H1 (cell line): ENCODE data around the gene PLD5. TPM values are rescaled to one million over a fixed set of nuclear protein-coding genes. Genes with fewer than 3 reads are reported as not detected.
A peak's percentile ranks its signal among the peaks of the same experiment; 100 is the strongest.

Experiments used
- CTCF ChIA-PET: fragments of 300-600 bp; sonication (Branson Sonifier 250); formaldehyde crosslinking; loops from one replicate; lab custom pipeline; 2021; ENCODE audit not compliant: partially characterized antibody; lab: Charles Lee
- POLR2A ChIA-PET: fragments of 300-600 bp; sonication (Branson Sonifier 250); formaldehyde crosslinking; loops from one replicate; lab custom pipeline; 2021; ENCODE audit warnings: inconsistent platforms; ENCODE audit not compliant: partially characterized antibody; lab: Charles Lee
- DNase-seq, 2 experiments: peaks; one replicate each; pipeline versions ENCODE4 v3.0.0 to v3.0.0-alpha.2; 2010 to 2022; ENCODE audit warnings: low spot score in 2 of 2, low read depth in 1 of 2, mixed read lengths in 1 of 2
- FAIRE-seq: peaks from 2 replicates; lab custom pipeline; 2011; peaks lifted over from hg19 to GRCh38; lab: Jason Lieb, UNC
- H2AFZ ChIP-seq: 2 replicates; pipeline ENCODE4 v1.8.1; 2012; ENCODE audit warnings: low read length, inconsistent platforms
- H2AK5ac ChIP-seq: 2 replicates; pipeline ENCODE4 v1.6.1; 2013; ENCODE audit warnings: low read depth, low read length
- H2BK120ac ChIP-seq: replicated peaks from 2 replicates; pipeline ENCODE3; 2013; ENCODE audit warnings: low read depth, low read length, inconsistent platforms
- H2BK12ac ChIP-seq: 2 replicates; pipeline ENCODE4 v1.6.1; 2013; ENCODE audit warnings: low read depth, low read length
- H2BK15ac ChIP-seq: 2 replicates; pipeline ENCODE4 v1.6.1; 2013; ENCODE audit warnings: low read length
- H2BK20ac ChIP-seq: 2 replicates; pipeline ENCODE4 v1.6.1; 2013; ENCODE audit warnings: low read length
- H2BK5ac ChIP-seq: 2 replicates; pipeline ENCODE4 v1.6.1; 2013; ENCODE audit warnings: low read depth, low read length
- H3K14ac ChIP-seq: 2 replicates; pipeline ENCODE4 v1.6.1; 2013; ENCODE audit warnings: inconsistent platforms; ENCODE audit not compliant: insufficient read length
- H3K18ac ChIP-seq: 2 replicates; pipeline ENCODE4 v1.6.1; 2013; ENCODE audit warnings: low read length; ENCODE audit errors: extremely low read depth
- H3K23ac ChIP-seq: 2 replicates; pipeline ENCODE4 v1.6.1; 2013; ENCODE audit warnings: inconsistent platforms; ENCODE audit not compliant: insufficient read length
- H3K23me2 ChIP-seq: 2 replicates; pipeline ENCODE4 v1.6.1; 2013; ENCODE audit warnings: low read depth, low read length
- H3K27ac ChIP-seq: 2 replicates; pipeline ENCODE4 v1.6.1; 2011; ENCODE audit warnings: low read depth, low read length, inconsistent platforms
- H3K27me3 ChIP-seq, 4 experiments: replicated peaks in 1 of 4; 1 replicate in 1 of 4; 2 replicates in 3 of 4; pipeline versions ENCODE4 v1.6.1 to v1.8.1; 2011 to 2013; ENCODE audit warnings: low read length in 3 of 4, mild to moderate bottlenecking in 3 of 4, inconsistent platforms in 2 of 4, mixed read lengths in 2 of 4, moderate library complexity in 1 of 4; ENCODE audit not compliant: control insufficient read depth in 3 of 4, insufficient read depth in 3 of 4; ENCODE audit errors: extremely low read depth in 1 of 4
- H3K36me3 ChIP-seq, 4 experiments: 2 replicates each; pipeline versions ENCODE4 v1.6.1 to v1.8.1; 2011 to 2013; ENCODE audit warnings: mild to moderate bottlenecking in 4 of 4, low read length in 3 of 4, moderate library complexity in 2 of 4, control low read depth in 1 of 4, inconsistent platforms in 1 of 4; ENCODE audit not compliant: insufficient read depth in 4 of 4, control insufficient read depth in 2 of 4
- H3K4ac ChIP-seq: replicated peaks from 2 replicates; pipeline ENCODE3; 2013; ENCODE audit warnings: low read length, low read depth, mixed read lengths, inconsistent platforms; ENCODE audit not compliant: insufficient read length
- H3K4me1 ChIP-seq, 4 experiments: replicated peaks in 1 of 4; 1 replicate in 1 of 4; 2 replicates in 3 of 4; pipeline versions ENCODE4 v1.6.1 to v1.8.1; 2011 to 2013; ENCODE audit warnings: low read length in 3 of 4, inconsistent platforms in 2 of 4, mixed read lengths in 1 of 4; ENCODE audit not compliant: insufficient read depth in 4 of 4, control insufficient read depth in 3 of 4
- H3K4me2 ChIP-seq, 2 experiments: 2 replicates each; pipeline versions ENCODE4 v1.6.1 to v1.8.1; 2011 to 2013; ENCODE audit warnings: low read depth in 2 of 2, low read length in 2 of 2, control low read depth in 1 of 2, inconsistent platforms in 1 of 2, mild to moderate bottlenecking in 1 of 2; ENCODE audit not compliant: insufficient read depth in 1 of 2
- H3K4me3 ChIP-seq, 4 experiments: fragments of 200-600, 300-600 bp in 1 of 4; sonication (generic), shearing (Covaris generic), sonication (Bioruptor Twin) in 1 of 4; 2 replicates each; pipeline versions ENCODE4 v1.5.1 to v1.8.1; 2011 to 2016; ENCODE audit warnings: low read length in 4 of 4, low read depth in 3 of 4, control low read depth in 2 of 4, inconsistent platforms in 2 of 4, mild to moderate bottlenecking in 2 of 4, mixed read lengths in 1 of 4, moderate library complexity in 1 of 4; ENCODE audit not compliant: insufficient read depth in 2 of 4; ENCODE audit errors: extremely low read depth in 1 of 4
- H3K56ac ChIP-seq: replicated peaks from 2 replicates; pipeline ENCODE3; 2013; ENCODE audit warnings: low read depth, mild to moderate bottlenecking, mixed read lengths, low read length, inconsistent platforms; ENCODE audit not compliant: insufficient read length
- H3K79me1 ChIP-seq: 2 replicates; pipeline ENCODE4 v1.6.1; 2013; ENCODE audit warnings: low read depth, low read length, control low read depth
- H3K79me2 ChIP-seq, 2 experiments: 2 replicates each; pipeline versions ENCODE4 v1.6.1 to v1.8.1; 2012 to 2013; ENCODE audit warnings: low read length in 2 of 2, mild to moderate bottlenecking in 2 of 2, inconsistent platforms in 1 of 2; ENCODE audit not compliant: insufficient read depth in 2 of 2, control insufficient read depth in 1 of 2
- H3K9ac ChIP-seq, 4 experiments: replicated peaks in 1 of 4; 1 replicate in 1 of 4; 2 replicates in 3 of 4; pipeline versions ENCODE4 v1.6.1 to v1.8.1; 2011 to 2013; ENCODE audit warnings: low read depth in 3 of 4, low read length in 3 of 4, control low read depth in 2 of 4, mild to moderate bottlenecking in 2 of 4, moderate library complexity in 2 of 4, inconsistent platforms in 1 of 4; ENCODE audit errors: extremely low read depth in 1 of 4
- H3K9me3 ChIP-seq, 2 experiments: 2 replicates each; pipeline versions ENCODE4 v1.6.1 to v1.8.1; 2012 to 2013; ENCODE audit warnings: mild to moderate bottlenecking in 2 of 2, moderate library complexity in 2 of 2, control low read depth in 1 of 2, inconsistent platforms in 1 of 2, low read depth in 1 of 2, low read length in 1 of 2, mixed read lengths in 1 of 2; ENCODE audit not compliant: insufficient read depth in 2 of 2
- H4K20me1 ChIP-seq, 2 experiments: replicated peaks in 1 of 2; 2 replicates each; pipeline versions ENCODE3 to v1.8.1; 2011 to 2013; ENCODE audit warnings: inconsistent platforms in 2 of 2, low read length in 2 of 2, mild to moderate bottlenecking in 1 of 2; ENCODE audit not compliant: insufficient read depth in 2 of 2, control insufficient read depth in 1 of 2
- H4K5ac ChIP-seq: 2 replicates; pipeline ENCODE4 v1.6.1; 2013; ENCODE audit warnings: low read length, low read depth, mixed read lengths, inconsistent platforms; ENCODE audit not compliant: insufficient read length
- H4K8ac ChIP-seq: 2 replicates; pipeline ENCODE4 v1.8.0; 2013; ENCODE audit warnings: mild to moderate bottlenecking, moderate library complexity, low read length, inconsistent platforms; ENCODE audit not compliant: insufficient read depth; ENCODE audit errors: extremely low read depth
- H4K91ac ChIP-seq: replicated peaks from 2 replicates; pipeline ENCODE3; 2013; ENCODE audit warnings: low read length, mixed read lengths, inconsistent platforms; ENCODE audit not compliant: insufficient read length
- CHD1 ChIP-seq: IDR thresholded peaks from 2 replicates; pipeline ENCODE4 v1.6.1; 2012; ENCODE audit warnings: low read depth, low read length, improper control_type of control experiment
- CREB1 ChIP-seq: IDR thresholded peaks from 2 replicates; pipeline ENCODE4 v1.6.1; 2012; ENCODE audit warnings: inconsistent platforms
- EP300 ChIP-seq, 2 experiments: IDR thresholded peaks; 1 replicate in 1 of 2; 2 replicates in 1 of 2; pipeline ENCODE4 v1.6.1; 2011 to 2012; ENCODE audit warnings: low read depth in 2 of 2, low read length in 2 of 2, mild to moderate bottlenecking in 2 of 2, borderline replicate concordance in 1 of 2, inconsistent platforms in 1 of 2, moderate library complexity in 1 of 2
- MAFK ChIP-seq: IDR thresholded peaks from 2 replicates; pipeline ENCODE4 v1.6.1; 2012; ENCODE audit warnings: low read depth, mild to moderate bottlenecking, improper control_type of control experiment, low read length
- NANOG ChIP-seq: IDR thresholded peaks from 2 replicates; pipeline ENCODE4 v1.6.1; 2011; ENCODE audit warnings: low read length, low read depth, mild to moderate bottlenecking, inconsistent platforms; ENCODE audit not compliant: insufficient read depth, poor library complexity, severe bottlenecking
- RXRA ChIP-seq: IDR thresholded peaks from 2 replicates; pipeline ENCODE4 v1.6.1; 2011; ENCODE audit warnings: low read depth, mild to moderate bottlenecking, low read length, moderate library complexity; ENCODE audit not compliant: insufficient read depth
- SP2 ChIP-seq: IDR thresholded peaks from 2 replicates; pipeline ENCODE4 v1.6.1; 2012; ENCODE audit warnings: mild to moderate bottlenecking, low read length, inconsistent platforms
- WGBS, 2 experiments: shearing (Covaris generic) in 1 of 2; methylation state at CpG; one replicate each; pipeline versions ENCODE4 v1.1.6 to v1.1.7; 2013 to 2015; ENCODE audit warnings: low lambda C conversion rate in 2 of 2, mixed read lengths in 2 of 2, inconsistent platforms in 1 of 2, low coverage in 1 of 2, missing lambda C conversion rate in 1 of 2; ENCODE audit not compliant: insufficient replicate concordance in 2 of 2, insufficient coverage in 1 of 2, insufficient read length in 1 of 2; ENCODE audit errors: extremely low coverage in 1 of 2, missing lambda C conversion rate in 1 of 2; 5-methylcytosine and 5-hydroxymethylcytosine counted together
- polyA plus RNA-seq, 7 experiments: library from polyadenylated mRNA; depleted of rRNA in 3 of 7; stranded (reverse) in 5 of 7; unstranded in 2 of 7; fragments of >200 nt in 5 of 7; fragments of 200-250 nt in 2 of 7; gene quantifications; 1 replicate in 5 of 7; 2 replicates in 1 of 7; 4 replicates in 1 of 7; pipeline versions ENCODE4 v1.2.1 to v1.2.3, GENCODE V29; 2011 to 2013; ENCODE audit warnings: missing spikeins in 2 of 7, mixed read lengths in 2 of 7
- total RNA-seq: library from RNA; stranded (reverse); fragmentation: NEBNext Ultra II Directional; extraction: Animal tissue kit (Norgen Biotek cat#: 25700); gene quantifications from 2 replicates; pipeline ENCODE4 v1.2.1, GENCODE V29; 2021

PLD5 gene
- total and polyA plus RNA-seq, 2 of the 8 experiments (the other 6 are each of a cell fraction or from before 2014, with no cell fraction given): 0.86 to 8.5 TPM

DNA sequence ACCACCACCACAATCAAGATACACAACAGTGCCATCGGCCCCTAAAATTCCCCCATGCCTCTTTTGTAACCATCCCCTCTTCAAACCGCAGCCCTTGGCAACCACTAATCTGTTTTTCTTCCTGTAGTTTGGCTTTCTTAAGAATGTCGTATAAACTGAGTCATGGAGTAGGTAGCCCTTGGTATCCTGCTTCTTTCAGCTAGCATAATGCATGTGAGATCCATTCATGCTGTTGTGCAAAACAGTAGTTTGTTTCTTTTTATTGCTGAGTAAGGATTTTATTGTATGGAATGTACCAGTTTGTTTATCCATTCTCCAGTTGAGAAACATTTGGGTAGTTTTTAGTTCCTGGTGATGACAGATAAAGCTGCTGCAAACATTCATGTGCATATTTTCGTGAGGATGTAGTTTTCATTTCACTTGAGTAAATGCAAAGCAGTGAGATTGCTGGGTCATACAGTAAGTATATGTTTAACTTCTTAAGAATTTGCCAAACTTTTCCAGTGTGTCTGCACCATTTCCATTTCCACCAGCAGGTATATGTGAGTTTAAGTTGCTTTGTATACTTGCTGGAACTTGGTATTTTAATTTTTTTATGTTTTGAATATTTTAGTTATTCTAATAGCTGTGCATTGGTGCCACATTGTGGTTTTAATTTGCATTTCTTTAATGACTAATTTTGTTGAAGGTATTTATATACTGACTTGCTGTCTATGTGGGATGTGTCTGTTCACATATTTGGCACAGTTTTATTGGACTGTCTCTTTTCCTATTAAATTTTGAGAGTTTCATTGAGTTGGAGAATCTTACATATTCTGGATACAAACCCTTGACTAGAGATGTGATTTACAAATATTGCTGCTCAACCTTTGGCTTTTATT is 377.2 kb downstream of the PLD5 start:
- H3K23ac ChIP-seq: no peak overlapping the region

More for the DNA sequence above, 377.2 kb downstream of the PLD5 start:
- Histone ChIP-seq H2AK5ac (no peak overlapping the region), H4K5ac (no peak overlapping the region), H4K8ac (no peak overlapping the region), H3K4me1 (peaks cover 0 to 5% (median 4%) of the 10 kb centered on the region in 4 experiments; a peak in 3 of 7 replicates), H3K9ac (no peak overlapping the region), H2BK12ac (no peak overlapping the region), H3K4ac (no peak overlapping the region), H3K36me3 (no peaks in the 10 kb centered on the region), H3K18ac (no peak overlapping the region), H3K23me2 (no peaks in the 10 kb centered on the region), H3K9me3 (peaks cover 0 to 3% of the 10 kb centered on the region in 2 experiments; a peak in 1 of 4 replicates), H3K4me3 (no peak overlapping the region), H2BK120ac (no peak overlapping the region), H2AFZ (peak overlapping the region; percentile 57; the same call in 1 of the 2 replicates), H2BK20ac (no peak overlapping the region), H3K4me2 (no peak overlapping the region), H2BK15ac (no peak overlapping the region), H3K14ac (no peak overlapping the region), H4K20me1 (no peaks in the 10 kb centered on the region), H3K79me2 (no peaks in the 10 kb centered on the region), H3K27ac (no peak overlapping the region), H4K91ac (no peak overlapping the region), H3K56ac (no peak overlapping the region), H3K79me1 (no peaks in the 10 kb centered on the region), H3K27me3 (no peaks in the 10 kb centered on the region), H2BK5ac (no peak overlapping the region)
- POLR2A ChIA-PET: interaction anchor here (0.6 to 1.0 kb wide), 2 partner anchors 22 to 36 kb away, joined by 3 read pairs; no protein-coding TSS in a partner anchor
- CTCF ChIA-PET: no interaction called here
- 57% methylated on average over 4 of the region's 4 CpGs; no CpG with 5 or more reads in 1 of the 2 experiments for WGBS, 2 experiments
- FAIRE-seq (peak; percentile 71), DNase-seq (no peak)
- no peak for TF ChIP-seq NANOG
- TF ChIP-seq EP300 (IDR thresholded peaks at IDR 0.05; ENCODE audit: borderline replicate concordance in 1 of 2, low read depth in 2 of 2, low read length in 2 of 2): no peak
- no peak for TF ChIP-seq CHD1
- no peak for TF ChIP-seq SP2
- peak; percentile 87 for TF ChIP-seq MAFK
- TF ChIP-seq RXRA: no peak
- TF ChIP-seq CREB1: no peak
- TF ChIP-seq, all 59 proteins: peak for 1
